HFF-Myc (cell line): Measurements from ENCODE around the gene PDE9A.

ENCODE experiments used
- DNase-seq: peaks from one replicate; pipeline ENCODE4 v3.0.0-alpha.2; 2011; ENCODE audit warnings: low read depth; ENCODE audit errors: extremely low read depth
- H3K4me3 ChIP-seq: replicated peaks from 2 replicates; pipeline ENCODE4 v1.5.1; 2011; ENCODE audit warnings: low read depth, mild to moderate bottlenecking, control low read depth, low read length
- TF ChIP-seq, protein P1 (sequence below): IDR thresholded peaks from 2 replicates; pipeline ENCODE4 v1.5.1; 2012; ENCODE audit warnings: mild to moderate bottlenecking, low read depth, low read length, control low read depth; ENCODE audit errors: missing control alignments

Gene PDE9A

DNA sequence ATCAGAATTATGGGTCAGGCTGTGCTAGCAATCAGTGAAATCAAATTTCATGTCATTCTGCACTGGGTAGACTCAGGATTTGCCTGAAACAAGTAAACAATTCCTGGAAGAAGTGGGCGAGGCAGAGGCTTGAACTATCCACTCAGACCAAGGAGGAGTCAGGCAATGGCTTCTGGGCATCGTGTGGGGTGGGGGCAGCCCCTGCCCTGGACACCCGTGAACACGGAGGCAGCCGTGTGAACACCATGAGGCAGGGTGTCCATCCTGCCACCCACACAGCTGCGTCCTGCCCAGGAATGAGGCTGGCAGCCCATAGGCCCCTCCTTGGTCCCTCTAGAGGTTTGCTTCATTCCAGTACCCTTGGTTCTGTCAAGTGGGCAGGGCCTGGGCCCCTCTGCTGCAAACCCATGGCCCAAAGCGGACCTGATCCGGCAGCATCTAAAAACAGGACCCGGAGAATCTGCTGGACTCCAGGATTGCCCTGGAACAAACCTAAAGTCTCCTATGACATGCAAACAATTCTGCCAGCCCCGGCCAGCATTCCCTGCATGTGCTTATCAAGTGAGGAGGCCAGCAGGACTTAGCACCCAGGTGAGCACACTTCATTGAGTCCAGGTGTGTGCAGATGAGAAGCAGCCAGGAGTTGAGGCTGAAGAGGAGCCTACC, 69.5 kb downstream of the PDE9A start:
- TF ChIP-seq, protein P1, sequence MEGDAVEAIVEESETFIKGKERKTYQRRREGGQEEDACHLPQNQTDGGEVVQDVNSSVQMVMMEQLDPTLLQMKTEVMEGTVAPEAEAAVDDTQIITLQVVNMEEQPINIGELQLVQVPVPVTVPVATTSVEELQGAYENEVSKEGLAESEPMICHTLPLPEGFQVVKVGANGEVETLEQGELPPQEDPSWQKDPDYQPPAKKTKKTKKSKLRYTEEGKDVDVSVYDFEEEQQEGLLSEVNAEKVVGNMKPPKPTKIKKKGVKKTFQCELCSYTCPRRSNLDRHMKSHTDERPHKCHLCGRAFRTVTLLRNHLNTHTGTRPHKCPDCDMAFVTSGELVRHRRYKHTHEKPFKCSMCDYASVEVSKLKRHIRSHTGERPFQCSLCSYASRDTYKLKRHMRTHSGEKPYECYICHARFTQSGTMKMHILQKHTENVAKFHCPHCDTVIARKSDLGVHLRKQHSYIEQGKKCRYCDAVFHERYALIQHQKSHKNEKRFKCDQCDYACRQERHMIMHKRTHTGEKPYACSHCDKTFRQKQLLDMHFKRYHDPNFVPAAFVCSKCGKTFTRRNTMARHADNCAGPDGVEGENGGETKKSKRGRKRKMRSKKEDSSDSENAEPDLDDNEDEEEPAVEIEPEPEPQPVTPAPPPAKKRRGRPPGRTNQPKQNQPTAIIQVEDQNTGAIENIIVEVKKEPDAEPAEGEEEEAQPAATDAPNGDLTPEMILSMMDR, result no peak
- no peak overlapping the region for H3K4me3 ChIP-seq
- DNase-seq, result no peak

DNA sequence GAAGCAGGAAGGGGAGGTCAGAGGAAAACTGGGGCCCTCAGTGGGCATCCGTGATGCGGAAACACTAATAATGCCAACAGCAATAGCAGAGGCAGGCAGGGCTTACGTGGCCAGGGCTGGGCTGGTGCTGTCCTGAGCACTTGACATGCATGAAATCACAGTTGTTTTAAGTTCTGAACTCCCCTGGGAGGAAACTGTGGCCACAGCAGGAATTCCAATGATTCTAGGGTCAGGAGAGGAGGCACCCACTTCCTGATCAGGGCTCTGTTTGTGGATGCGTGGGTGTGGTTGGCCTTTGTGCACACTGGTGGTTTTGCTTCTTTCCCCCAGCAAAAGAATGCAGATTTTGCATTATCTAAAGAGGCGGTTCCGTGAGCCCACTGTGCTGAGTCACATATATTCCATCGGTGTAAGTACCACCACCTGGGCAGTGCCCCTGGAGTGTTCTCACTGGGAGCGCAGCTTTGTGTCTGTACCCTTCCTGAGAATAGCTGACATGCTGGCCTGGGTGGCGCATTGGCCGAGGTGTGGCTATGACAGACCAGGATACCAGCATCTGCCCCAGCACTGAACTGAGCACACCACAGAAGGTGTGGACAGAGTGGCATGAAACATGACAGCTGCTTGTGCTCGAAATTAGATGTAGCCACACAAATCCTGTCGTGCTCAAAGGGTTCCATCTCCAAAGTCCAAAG, 71.0 kb downstream of the PDE9A start:
- TF ChIP-seq, protein P1, result no peak
- no peak overlapping the region for H3K4me3 ChIP-seq
- DNase-seq, result peak; percentile 68

DNA sequence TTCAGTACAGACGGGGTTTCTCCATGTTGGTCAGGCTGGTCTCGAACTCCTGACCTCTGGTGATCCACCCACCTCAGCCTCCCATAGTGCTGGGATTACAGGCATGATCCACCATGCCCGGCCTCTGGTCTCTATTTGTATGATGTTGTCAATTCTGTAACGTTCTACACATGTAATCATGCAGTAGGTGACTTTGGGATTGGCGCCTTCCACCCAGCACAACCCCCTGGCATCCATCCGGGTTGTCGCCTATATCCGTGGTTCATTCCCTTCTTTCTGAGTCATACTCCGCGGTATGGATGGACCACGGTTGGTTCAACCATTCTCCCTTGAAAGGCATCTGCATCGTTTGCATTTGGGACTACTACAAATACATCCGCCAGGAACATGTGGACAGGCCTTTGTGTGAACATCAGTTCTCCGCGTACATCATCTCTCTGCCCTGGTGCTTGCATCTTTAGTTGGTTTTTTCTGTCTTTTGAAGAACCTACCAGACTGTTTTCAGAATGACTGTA, 72.1 kb downstream of the PDE9A start:
- no peak for DNase-seq
- TF ChIP-seq, protein P1, result no peak

DNA sequence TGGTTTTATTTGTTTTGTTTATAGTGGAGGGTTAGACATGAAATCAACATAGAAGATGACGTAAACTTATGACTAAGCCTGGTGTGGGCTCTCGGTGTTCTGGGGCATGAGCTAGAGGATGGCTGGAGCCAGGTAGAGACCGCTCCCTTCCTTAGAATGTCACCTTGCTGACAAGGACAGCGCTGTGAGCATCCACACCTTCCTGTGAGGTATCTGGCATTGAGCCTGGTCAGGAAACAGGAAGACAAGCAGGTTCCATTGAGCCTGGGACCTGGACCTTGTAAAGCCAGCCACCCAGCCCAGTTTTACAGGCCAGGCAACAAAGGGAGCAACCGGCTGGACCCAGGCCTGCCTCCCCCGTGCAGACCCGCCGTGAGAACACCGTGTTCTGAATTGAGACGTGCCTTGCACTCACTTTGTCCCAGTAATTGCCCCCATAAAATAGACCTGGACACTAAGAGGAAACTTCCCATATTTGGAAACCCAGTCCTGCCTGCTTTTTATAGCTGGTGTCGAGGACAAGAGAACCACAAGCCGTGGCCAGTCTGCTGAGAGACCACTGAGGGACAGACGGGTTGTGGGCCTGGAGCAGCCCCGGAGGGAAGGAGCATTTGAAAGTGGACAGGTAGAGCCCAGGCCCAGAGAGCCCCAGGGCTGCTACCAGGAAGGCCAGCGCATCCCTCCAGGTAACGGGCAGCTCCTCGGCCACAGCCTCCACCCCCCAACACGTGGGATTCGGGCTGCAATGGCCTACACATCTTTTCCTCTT, 78.0 kb downstream of the PDE9A start:
- DNase-seq, result no peak
- TF ChIP-seq, protein P1, result no peak
- no peak overlapping the region for H3K4me3 ChIP-seq

More for the DNA sequence above, 72.1 kb downstream of the PDE9A start:
- no peak overlapping the region for H3K4me3 ChIP-seq

DNA sequence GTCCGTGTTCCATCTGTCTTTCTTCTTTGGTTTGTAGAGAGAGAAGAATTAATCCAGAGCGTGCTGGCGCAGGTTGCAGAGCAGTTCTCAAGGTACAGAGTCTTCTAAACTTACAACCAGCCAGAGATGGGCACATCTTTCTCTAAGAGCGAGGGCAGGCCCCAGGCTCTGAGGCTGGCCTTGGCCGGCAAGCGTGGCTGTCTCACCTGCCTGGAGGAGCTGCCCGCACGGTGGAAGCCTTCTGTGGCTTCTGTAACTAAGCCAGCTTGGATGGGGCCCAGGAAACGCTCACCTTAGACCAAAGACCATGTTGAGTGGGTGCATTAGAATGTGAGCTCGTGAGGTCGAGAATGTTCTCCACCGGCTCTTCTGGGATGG, 78.6 kb downstream of the PDE9A start:
- TF ChIP-seq, protein P1, result no peak
- no peak overlapping the region for H3K4me3 ChIP-seq
- DNase-seq, result no peak

DNA sequence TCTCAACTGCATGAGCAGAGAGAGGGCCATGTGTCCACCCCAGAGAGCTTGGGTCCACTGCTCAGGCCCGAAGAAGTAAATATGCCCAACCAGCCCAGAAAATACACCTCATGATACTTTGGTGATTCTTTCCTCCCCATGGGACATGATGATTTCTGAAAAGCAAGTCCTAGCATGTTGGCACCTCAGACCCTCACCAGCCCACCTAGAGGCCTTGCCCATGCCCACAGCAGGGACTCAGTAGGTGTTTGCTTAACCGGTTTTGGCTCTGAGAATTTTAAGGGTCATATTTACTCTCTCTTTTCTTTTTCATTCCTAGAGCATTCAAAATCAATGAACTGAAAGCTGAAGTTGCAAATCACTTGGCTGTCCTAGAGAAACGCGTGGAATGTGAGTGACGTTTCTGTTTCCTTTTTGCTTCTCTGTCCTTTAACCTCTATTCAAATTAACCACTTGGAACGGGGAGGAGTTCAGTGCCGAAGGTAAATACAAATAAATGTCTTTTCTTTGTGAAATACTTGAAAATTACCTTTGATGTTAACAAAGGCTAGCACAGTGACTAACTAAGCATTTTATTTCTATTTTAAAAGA, 79.7 kb downstream of the PDE9A start:
- TF ChIP-seq, protein P1, result no peak
- H3K4me3 ChIP-seq, result no peak overlapping the region
- no peak for DNase-seq
